H1 (cell line): ENCODE measurements around the gene CUBN. TPM values are rescaled to one million over a fixed set of nuclear protein-coding genes. Genes with fewer than 3 reads are reported as not detected.

ENCODE experiments used
- CTCF ChIA-PET: fragments of 300-600 bp; sonication (Branson Sonifier 250); formaldehyde crosslinking; loops from one replicate; lab custom pipeline; 2021; ENCODE audit not compliant: partially characterized antibody; lab: Charles Lee
- POLR2A ChIA-PET: fragments of 300-600 bp; sonication (Branson Sonifier 250); formaldehyde crosslinking; loops from one replicate; lab custom pipeline; 2021; ENCODE audit warnings: inconsistent platforms; ENCODE audit not compliant: partially characterized antibody; lab: Charles Lee
- DNase-seq, 2 experiments: peaks; one replicate each; pipeline versions ENCODE4 v3.0.0 to v3.0.0-alpha.2; 2010 to 2022; ENCODE audit warnings: low spot score in 2 of 2, low read depth in 1 of 2, mixed read lengths in 1 of 2
- FAIRE-seq: peaks from 2 replicates; lab custom pipeline; 2011; peaks lifted over from hg19 to GRCh38; lab: Jason Lieb, UNC
- H2AFZ ChIP-seq: 2 replicates; pipeline ENCODE4 v1.8.1; 2012; ENCODE audit warnings: low read length, inconsistent platforms
- H2AK5ac ChIP-seq: 2 replicates; pipeline ENCODE4 v1.6.1; 2013; ENCODE audit warnings: low read depth, low read length
- H2BK120ac ChIP-seq: replicated peaks from 2 replicates; pipeline ENCODE3; 2013; ENCODE audit warnings: low read depth, low read length, inconsistent platforms
- H2BK12ac ChIP-seq: 2 replicates; pipeline ENCODE4 v1.6.1; 2013; ENCODE audit warnings: low read depth, low read length
- H2BK15ac ChIP-seq: 2 replicates; pipeline ENCODE4 v1.6.1; 2013; ENCODE audit warnings: low read length
- H2BK20ac ChIP-seq: 2 replicates; pipeline ENCODE4 v1.6.1; 2013; ENCODE audit warnings: low read length
- H2BK5ac ChIP-seq: 2 replicates; pipeline ENCODE4 v1.6.1; 2013; ENCODE audit warnings: low read depth, low read length
- H3K14ac ChIP-seq: 2 replicates; pipeline ENCODE4 v1.6.1; 2013; ENCODE audit warnings: inconsistent platforms; ENCODE audit not compliant: insufficient read length
- H3K18ac ChIP-seq: 2 replicates; pipeline ENCODE4 v1.6.1; 2013; ENCODE audit warnings: low read length; ENCODE audit errors: extremely low read depth
- H3K23ac ChIP-seq: 2 replicates; pipeline ENCODE4 v1.6.1; 2013; ENCODE audit warnings: inconsistent platforms; ENCODE audit not compliant: insufficient read length
- H3K23me2 ChIP-seq: 2 replicates; pipeline ENCODE4 v1.6.1; 2013; ENCODE audit warnings: low read depth, low read length
- H3K27ac ChIP-seq: 2 replicates; pipeline ENCODE4 v1.6.1; 2011; ENCODE audit warnings: low read depth, low read length, inconsistent platforms
- H3K27me3 ChIP-seq, 4 experiments: replicated peaks in 1 of 4; 1 replicate in 1 of 4; 2 replicates in 3 of 4; pipeline versions ENCODE4 v1.6.1 to v1.8.1; 2011 to 2013; ENCODE audit warnings: low read length in 3 of 4, mild to moderate bottlenecking in 3 of 4, inconsistent platforms in 2 of 4, mixed read lengths in 2 of 4, moderate library complexity in 1 of 4; ENCODE audit not compliant: control insufficient read depth in 3 of 4, insufficient read depth in 3 of 4; ENCODE audit errors: extremely low read depth in 1 of 4
- H3K36me3 ChIP-seq, 4 experiments: 2 replicates each; pipeline versions ENCODE4 v1.6.1 to v1.8.1; 2011 to 2013; ENCODE audit warnings: mild to moderate bottlenecking in 4 of 4, low read length in 3 of 4, moderate library complexity in 2 of 4, control low read depth in 1 of 4, inconsistent platforms in 1 of 4; ENCODE audit not compliant: insufficient read depth in 4 of 4, control insufficient read depth in 2 of 4
- H3K4ac ChIP-seq: replicated peaks from 2 replicates; pipeline ENCODE3; 2013; ENCODE audit warnings: low read length, low read depth, mixed read lengths, inconsistent platforms; ENCODE audit not compliant: insufficient read length
- H3K4me1 ChIP-seq, 4 experiments: replicated peaks in 1 of 4; 1 replicate in 1 of 4; 2 replicates in 3 of 4; pipeline versions ENCODE4 v1.6.1 to v1.8.1; 2011 to 2013; ENCODE audit warnings: low read length in 3 of 4, inconsistent platforms in 2 of 4, mixed read lengths in 1 of 4; ENCODE audit not compliant: insufficient read depth in 4 of 4, control insufficient read depth in 3 of 4
- H3K4me2 ChIP-seq, 2 experiments: 2 replicates each; pipeline versions ENCODE4 v1.6.1 to v1.8.1; 2011 to 2013; ENCODE audit warnings: low read depth in 2 of 2, low read length in 2 of 2, control low read depth in 1 of 2, inconsistent platforms in 1 of 2, mild to moderate bottlenecking in 1 of 2; ENCODE audit not compliant: insufficient read depth in 1 of 2
- H3K4me3 ChIP-seq, 4 experiments: fragments of 200-600, 300-600 bp in 1 of 4; sonication (generic), shearing (Covaris generic), sonication (Bioruptor Twin) in 1 of 4; 2 replicates each; pipeline versions ENCODE4 v1.5.1 to v1.8.1; 2011 to 2016; ENCODE audit warnings: low read length in 4 of 4, low read depth in 3 of 4, control low read depth in 2 of 4, inconsistent platforms in 2 of 4, mild to moderate bottlenecking in 2 of 4, mixed read lengths in 1 of 4, moderate library complexity in 1 of 4; ENCODE audit not compliant: insufficient read depth in 2 of 4; ENCODE audit errors: extremely low read depth in 1 of 4
- H3K56ac ChIP-seq: replicated peaks from 2 replicates; pipeline ENCODE3; 2013; ENCODE audit warnings: low read depth, mild to moderate bottlenecking, mixed read lengths, low read length, inconsistent platforms; ENCODE audit not compliant: insufficient read length
- H3K79me1 ChIP-seq: 2 replicates; pipeline ENCODE4 v1.6.1; 2013; ENCODE audit warnings: low read depth, low read length, control low read depth
- H3K79me2 ChIP-seq, 2 experiments: 2 replicates each; pipeline versions ENCODE4 v1.6.1 to v1.8.1; 2012 to 2013; ENCODE audit warnings: low read length in 2 of 2, mild to moderate bottlenecking in 2 of 2, inconsistent platforms in 1 of 2; ENCODE audit not compliant: insufficient read depth in 2 of 2, control insufficient read depth in 1 of 2
- H3K9ac ChIP-seq, 4 experiments: replicated peaks in 1 of 4; 1 replicate in 1 of 4; 2 replicates in 3 of 4; pipeline versions ENCODE4 v1.6.1 to v1.8.1; 2011 to 2013; ENCODE audit warnings: low read depth in 3 of 4, low read length in 3 of 4, control low read depth in 2 of 4, mild to moderate bottlenecking in 2 of 4, moderate library complexity in 2 of 4, inconsistent platforms in 1 of 4; ENCODE audit errors: extremely low read depth in 1 of 4
- H3K9me3 ChIP-seq, 2 experiments: 2 replicates each; pipeline versions ENCODE4 v1.6.1 to v1.8.1; 2012 to 2013; ENCODE audit warnings: mild to moderate bottlenecking in 2 of 2, moderate library complexity in 2 of 2, control low read depth in 1 of 2, inconsistent platforms in 1 of 2, low read depth in 1 of 2, low read length in 1 of 2, mixed read lengths in 1 of 2; ENCODE audit not compliant: insufficient read depth in 2 of 2
- H4K20me1 ChIP-seq, 2 experiments: replicated peaks in 1 of 2; 2 replicates each; pipeline versions ENCODE3 to v1.8.1; 2011 to 2013; ENCODE audit warnings: inconsistent platforms in 2 of 2, low read length in 2 of 2, mild to moderate bottlenecking in 1 of 2; ENCODE audit not compliant: insufficient read depth in 2 of 2, control insufficient read depth in 1 of 2
- H4K5ac ChIP-seq: 2 replicates; pipeline ENCODE4 v1.6.1; 2013; ENCODE audit warnings: low read length, low read depth, mixed read lengths, inconsistent platforms; ENCODE audit not compliant: insufficient read length
- H4K8ac ChIP-seq: 2 replicates; pipeline ENCODE4 v1.8.0; 2013; ENCODE audit warnings: mild to moderate bottlenecking, moderate library complexity, low read length, inconsistent platforms; ENCODE audit not compliant: insufficient read depth; ENCODE audit errors: extremely low read depth
- H4K91ac ChIP-seq: replicated peaks from 2 replicates; pipeline ENCODE3; 2013; ENCODE audit warnings: low read length, mixed read lengths, inconsistent platforms; ENCODE audit not compliant: insufficient read length
- FOSL1 ChIP-seq: IDR thresholded peaks from 2 replicates; pipeline ENCODE4 v1.6.1; 2011; ENCODE audit warnings: mild to moderate bottlenecking, low read depth, low read length, moderate library complexity; ENCODE audit not compliant: insufficient read depth
- GABPA ChIP-seq: IDR thresholded peaks from 2 replicates; pipeline ENCODE4 v1.6.1; 2011; ENCODE audit warnings: mild to moderate bottlenecking, low read length, moderate library complexity, borderline replicate concordance; ENCODE audit not compliant: insufficient read depth
- HDAC2 ChIP-seq, 2 experiments: fragments of 300-600 bp in 1 of 2; sonication (generic) in 1 of 2; IDR thresholded peaks; 2 replicates each; pipeline ENCODE4 v1.6.1; 2011 to 2012; ENCODE audit warnings: low read depth in 2 of 2, low read length in 2 of 2, mild to moderate bottlenecking in 2 of 2, moderate library complexity in 2 of 2, borderline replicate concordance in 1 of 2, inconsistent platforms in 1 of 2
- NRF1 ChIP-seq: IDR thresholded peaks from 2 replicates; pipeline ENCODE4 v1.6.1; 2011; ENCODE audit warnings: mild to moderate bottlenecking, low read depth, low read length, improper control_type of control experiment
- SIRT6 ChIP-seq: IDR thresholded peaks from one replicate; pipeline ENCODE4 v1.7.1; 2012; ENCODE audit warnings: low read length, inconsistent platforms
- SP2 ChIP-seq: IDR thresholded peaks from 2 replicates; pipeline ENCODE4 v1.6.1; 2012; ENCODE audit warnings: mild to moderate bottlenecking, low read length, inconsistent platforms
- SRF ChIP-seq: IDR thresholded peaks from 2 replicates; pipeline ENCODE4 v1.6.1; 2011; ENCODE audit warnings: mild to moderate bottlenecking, low read depth, low read length, moderate library complexity
- TAF7 ChIP-seq: optimal IDR thresholded peaks from 2 replicates; pipeline ENCODE3; 2011; ENCODE audit warnings: low read depth, mild to moderate bottlenecking, inconsistent platforms, low read length, moderate library complexity, borderline replicate concordance
- WGBS, 2 experiments: shearing (Covaris generic) in 1 of 2; methylation state at CpG; one replicate each; pipeline versions ENCODE4 v1.1.6 to v1.1.7; 2013 to 2015; ENCODE audit warnings: low lambda C conversion rate in 2 of 2, mixed read lengths in 2 of 2, inconsistent platforms in 1 of 2, low coverage in 1 of 2, missing lambda C conversion rate in 1 of 2; ENCODE audit not compliant: insufficient replicate concordance in 2 of 2, insufficient coverage in 1 of 2, insufficient read length in 1 of 2; ENCODE audit errors: extremely low coverage in 1 of 2, missing lambda C conversion rate in 1 of 2; 5-methylcytosine and 5-hydroxymethylcytosine counted together
- polyA plus RNA-seq, 7 experiments: library from polyadenylated mRNA; depleted of rRNA in 3 of 7; stranded (reverse) in 5 of 7; unstranded in 2 of 7; fragments of >200 nt in 5 of 7; fragments of 200-250 nt in 2 of 7; gene quantifications; 1 replicate in 5 of 7; 2 replicates in 1 of 7; 4 replicates in 1 of 7; pipeline versions ENCODE4 v1.2.1 to v1.2.3, GENCODE V29; 2011 to 2013; ENCODE audit warnings: missing spikeins in 2 of 7, mixed read lengths in 2 of 7
- total RNA-seq: library from RNA; stranded (reverse); fragmentation: NEBNext Ultra II Directional; extraction: Animal tissue kit (Norgen Biotek cat#: 25700); gene quantifications from 2 replicates; pipeline ENCODE4 v1.2.1, GENCODE V29; 2021
- TF ChIP-seq, protein P1 (sequence below): IDR thresholded peaks from 2 replicates; pipeline ENCODE4 v1.6.1; 2012; ENCODE audit warnings: low read length, inconsistent platforms
- TF ChIP-seq, protein P2 (sequence below), 3 experiments: IDR thresholded peaks; 1 replicate in 2 of 3; 2 replicates in 1 of 3; pipeline versions ENCODE4 v1.5.1 to v1.6.1; 2011; ENCODE audit warnings: low read length in 3 of 3, mild to moderate bottlenecking in 3 of 3, inconsistent platforms in 2 of 3, low read depth in 1 of 3, moderate library complexity in 1 of 3; ENCODE audit not compliant: insufficient read depth in 1 of 3; ENCODE audit errors: control extremely low read depth in 1 of 3

The CUBN gene
- total and polyA plus RNA-seq, 2 of the 8 experiments (the other 6 are each of a cell fraction or from before 2014, with no cell fraction given): 0.04 to 0.08 TPM

DNA sequence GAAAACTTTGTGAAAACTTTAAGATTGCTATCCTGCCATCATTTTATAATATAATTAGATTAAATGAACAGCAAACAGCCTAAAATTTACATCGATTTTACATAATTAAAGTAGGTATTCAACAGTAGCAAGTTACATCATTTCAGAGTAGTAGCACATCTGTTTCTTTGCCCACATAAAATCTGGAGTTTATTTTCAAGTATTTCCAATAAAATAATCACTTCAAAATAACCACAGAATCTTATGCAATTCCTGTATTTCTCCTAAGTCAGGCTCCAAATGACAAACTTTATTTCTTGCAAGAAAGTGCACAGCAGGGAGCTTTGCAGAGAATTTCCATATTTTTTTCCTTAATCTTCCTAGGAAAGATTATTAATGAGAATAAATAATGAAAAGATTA is 82.6 kb downstream of the CUBN start:
- H4K5ac ChIP-seq: no peak overlapping the region
- H2AK5ac ChIP-seq: no peak overlapping the region
- 96% methylated on average over 1 of the region's 1 CpG; no CpG with 5 or more reads in 1 of the 2 experiments for WGBS, 2 experiments
- H2BK20ac ChIP-seq: no peak overlapping the region
- no peak overlapping the region for H2BK5ac ChIP-seq
- POLR2A ChIA-PET: no interaction called here
- no peak overlapping the region for H3K18ac ChIP-seq
- H4K20me1 ChIP-seq: no peaks in the 10 kb centered on the region
- H3K36me3 ChIP-seq: no peaks in the 10 kb centered on the region
- FAIRE-seq: no peak
- H3K4me2 ChIP-seq: no peak overlapping the region
- H3K14ac ChIP-seq: no peak overlapping the region
- no peak overlapping the region for H3K56ac ChIP-seq
- no peak overlapping the region for H3K4ac ChIP-seq
- no peak overlapping the region for H2AFZ ChIP-seq
- H3K79me2 ChIP-seq: no peaks in the 10 kb centered on the region
- no peak overlapping the region for H3K27ac ChIP-seq
- no peaks in the 10 kb centered on the region for H3K27me3 ChIP-seq
- no peak overlapping the region for H2BK120ac ChIP-seq
- no peak overlapping the region for H2BK12ac ChIP-seq
- H4K8ac ChIP-seq: no peak overlapping the region
- H3K9ac ChIP-seq: no peak overlapping the region
- CTCF ChIA-PET: no interaction called here
- no peak overlapping the region for H3K23ac ChIP-seq
- no peak overlapping the region for H3K4me3 ChIP-seq
- no peak for DNase-seq
- no peaks in the 10 kb centered on the region; the same call in 1 of the 2 replicates for H3K23me2 ChIP-seq
- no peaks in the 10 kb centered on the region for H3K79me1 ChIP-seq
- no peaks in the 10 kb centered on the region; a peak in 1 of 7 replicates for H3K4me1 ChIP-seq
- H2BK15ac ChIP-seq: no peak overlapping the region
- H4K91ac ChIP-seq: no peak overlapping the region
- H3K9me3 ChIP-seq: 0 out of 4 replicates have a peak, but pooled peaks cover 0 to under 1% of the 10 kb centered on the region in 2 experiments
- TF ChIP-seq SP2 (no peak), NRF1 (no peak), SIRT6 (no peak), TAF7 (no peak), GABPA (no peak), SRF (no peak), FOSL1 (no peak), HDAC2 (IDR thresholded peaks at IDR 0.05; ENCODE audit: borderline replicate concordance in 1 of 2, low read depth in 2 of 2, low read length in 2 of 2) (no peak)
- TF ChIP-seq, protein P1, sequence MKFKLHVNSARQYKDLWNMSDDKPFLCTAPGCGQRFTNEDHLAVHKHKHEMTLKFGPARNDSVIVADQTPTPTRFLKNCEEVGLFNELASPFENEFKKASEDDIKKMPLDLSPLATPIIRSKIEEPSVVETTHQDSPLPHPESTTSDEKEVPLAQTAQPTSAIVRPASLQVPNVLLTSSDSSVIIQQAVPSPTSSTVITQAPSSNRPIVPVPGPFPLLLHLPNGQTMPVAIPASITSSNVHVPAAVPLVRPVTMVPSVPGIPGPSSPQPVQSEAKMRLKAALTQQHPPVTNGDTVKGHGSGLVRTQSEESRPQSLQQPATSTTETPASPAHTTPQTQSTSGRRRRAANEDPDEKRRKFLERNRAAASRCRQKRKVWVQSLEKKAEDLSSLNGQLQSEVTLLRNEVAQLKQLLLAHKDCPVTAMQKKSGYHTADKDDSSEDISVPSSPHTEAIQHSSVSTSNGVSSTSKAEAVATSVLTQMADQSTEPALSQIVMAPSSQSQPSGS: no peak
- TF ChIP-seq, protein P2, sequence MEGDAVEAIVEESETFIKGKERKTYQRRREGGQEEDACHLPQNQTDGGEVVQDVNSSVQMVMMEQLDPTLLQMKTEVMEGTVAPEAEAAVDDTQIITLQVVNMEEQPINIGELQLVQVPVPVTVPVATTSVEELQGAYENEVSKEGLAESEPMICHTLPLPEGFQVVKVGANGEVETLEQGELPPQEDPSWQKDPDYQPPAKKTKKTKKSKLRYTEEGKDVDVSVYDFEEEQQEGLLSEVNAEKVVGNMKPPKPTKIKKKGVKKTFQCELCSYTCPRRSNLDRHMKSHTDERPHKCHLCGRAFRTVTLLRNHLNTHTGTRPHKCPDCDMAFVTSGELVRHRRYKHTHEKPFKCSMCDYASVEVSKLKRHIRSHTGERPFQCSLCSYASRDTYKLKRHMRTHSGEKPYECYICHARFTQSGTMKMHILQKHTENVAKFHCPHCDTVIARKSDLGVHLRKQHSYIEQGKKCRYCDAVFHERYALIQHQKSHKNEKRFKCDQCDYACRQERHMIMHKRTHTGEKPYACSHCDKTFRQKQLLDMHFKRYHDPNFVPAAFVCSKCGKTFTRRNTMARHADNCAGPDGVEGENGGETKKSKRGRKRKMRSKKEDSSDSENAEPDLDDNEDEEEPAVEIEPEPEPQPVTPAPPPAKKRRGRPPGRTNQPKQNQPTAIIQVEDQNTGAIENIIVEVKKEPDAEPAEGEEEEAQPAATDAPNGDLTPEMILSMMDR (IDR thresholded peaks at IDR 0.05; ENCODE audit: control extremely low read depth in 1 of 3, insufficient read depth in 1 of 3, low read depth in 1 of 3, low read length in 3 of 3): no peak
